ENCODE data around the gene SEMA6C. TPM values are rescaled to one million over a fixed set of nuclear protein-coding genes. Genes with fewer than 3 reads are reported as not detected.

SEMA6C gene
- total and polyA plus RNA-seq, 2 of the 13 experiments (the other 11 are each of a cell fraction or from before 2014, with no cell fraction given): 1.4 to 2.9 TPM

- TF ChIP-seq ZNF646 (CRISPR knock-in tag; IDR thresholded peaks at IDR 0.05) (no peak), CENPT (CRISPR knock-in tag; IDR thresholded peaks at IDR 0.05; ENCODE audit: low read depth) (no peak), THAP11 (CRISPR knock-in tag; IDR thresholded peaks at IDR 0.05) (peak; percentile 99), EED (CRISPR knock-in tag; IDR thresholded peaks at IDR 0.05) (no peak), NFYC (CRISPR knock-in tag; IDR thresholded peaks at IDR 0.05) (peak; percentile 39; the same call in 1 of the 2 replicates), NR2F1 (CRISPR knock-in tag; IDR thresholded peaks at IDR 0.05) (0 out of 4 replicates have a peak, but pooled peaks of 1 of the 2 experiments have one; percentile 2), GLMP (CRISPR knock-in tag; IDR thresholded peaks at IDR 0.05; ENCODE audit: borderline replicate concordance) (no peak), U2AF2 (IDR thresholded peaks at IDR 0.05; ENCODE audit: low read depth, low read length) (no peak), ARID5B (CRISPR knock-in tag; IDR thresholded peaks at IDR 0.05) (peak; percentile 46; the same call in 1 of the 2 replicates), HOXA7 (CRISPR knock-in tag; IDR thresholded peaks at IDR 0.05) (no peak)
- TF ChIP-seq, protein P1, sequence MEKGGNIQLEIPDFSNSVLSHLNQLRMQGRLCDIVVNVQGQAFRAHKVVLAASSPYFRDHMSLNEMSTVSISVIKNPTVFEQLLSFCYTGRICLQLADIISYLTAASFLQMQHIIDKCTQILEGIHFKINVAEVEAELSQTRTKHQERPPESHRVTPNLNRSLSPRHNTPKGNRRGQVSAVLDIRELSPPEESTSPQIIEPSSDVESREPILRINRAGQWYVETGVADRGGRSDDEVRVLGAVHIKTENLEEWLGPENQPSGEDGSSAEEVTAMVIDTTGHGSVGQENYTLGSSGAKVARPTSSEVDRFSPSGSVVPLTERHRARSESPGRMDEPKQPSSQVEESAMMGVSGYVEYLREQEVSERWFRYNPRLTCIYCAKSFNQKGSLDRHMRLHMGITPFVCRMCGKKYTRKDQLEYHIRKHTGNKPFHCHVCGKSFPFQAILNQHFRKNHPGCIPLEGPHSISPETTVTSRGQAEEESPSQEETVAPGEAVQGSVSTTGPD (CRISPR knock-in tag; IDR thresholded peaks at IDR 0.05): no peak
- TF ChIP-seq, protein P2, sequence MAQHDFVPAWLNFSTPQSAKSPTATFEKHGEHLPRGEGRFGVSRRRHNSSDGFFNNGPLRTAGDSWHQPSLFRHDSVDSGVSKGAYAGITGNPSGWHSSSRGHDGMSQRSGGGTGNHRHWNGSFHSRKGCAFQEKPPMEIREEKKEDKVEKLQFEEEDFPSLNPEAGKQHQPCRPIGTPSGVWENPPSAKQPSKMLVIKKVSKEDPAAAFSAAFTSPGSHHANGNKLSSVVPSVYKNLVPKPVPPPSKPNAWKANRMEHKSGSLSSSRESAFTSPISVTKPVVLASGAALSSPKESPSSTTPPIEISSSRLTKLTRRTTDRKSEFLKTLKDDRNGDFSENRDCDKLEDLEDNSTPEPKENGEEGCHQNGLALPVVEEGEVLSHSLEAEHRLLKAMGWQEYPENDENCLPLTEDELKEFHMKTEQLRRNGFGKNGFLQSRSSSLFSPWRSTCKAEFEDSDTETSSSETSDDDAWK (CRISPR knock-in tag; IDR thresholded peaks at IDR 0.05): no peak
Measured at GRCh38 chr1:151165738-151166504, 19.5 kb upstream of the SEMA6C start, which contains the start of the genes LYSMD1 and SCNM1 (continued).
